Kidney (tissue), 14 donors: Measurements from ENCODE around the gene NKTR. TPM values are rescaled to one million over a fixed set of nuclear protein-coding genes. Genes with fewer than 3 reads are reported as not detected.
"Not testable (repeated sequence)": the region's sequence is repeated elsewhere in the genome, so short reads cannot be mapped to it uniquely, and the experiment has no call there.

ENCODE experiments used
- DNase-seq, 5 donors: peaks; one replicate each; pipeline ENCODE4 v3.0.0-alpha.2; 2013 to 2020
- FAIRE-seq: peaks from 2 replicates; lab custom pipeline; 2012; peaks lifted over from hg19 to GRCh38; lab: Jason Lieb, UNC
- H3K27ac ChIP-seq, 2 donors: one replicate each; pipeline ENCODE4 v1.7.0; 2013; ENCODE audit warnings: low read depth in 2 of 2, low read length in 2 of 2, inconsistent platforms in 1 of 2
- H3K27me3 ChIP-seq: one replicate; pipeline ENCODE4 v1.7.1; 2013; ENCODE audit warnings: low read length, inconsistent platforms; ENCODE audit not compliant: control insufficient read depth, insufficient read depth
- H3K36me3 ChIP-seq, 3 donors: one replicate each; pipeline versions ENCODE4 v1.7.0 to v1.7.1; 2013; ENCODE audit warnings: low read length in 3 of 3, control low read depth in 1 of 3, inconsistent platforms in 1 of 3; ENCODE audit not compliant: insufficient read depth in 3 of 3, control insufficient read depth in 2 of 3
- H3K4me1 ChIP-seq, 3 donors: one replicate each; pipeline versions ENCODE4 v1.7.0 to v1.7.1; 2013; ENCODE audit warnings: low read length in 3 of 3, inconsistent platforms in 1 of 3, low read depth in 1 of 3; ENCODE audit not compliant: control insufficient read depth in 2 of 3, insufficient read depth in 2 of 3
- H3K4me3 ChIP-seq, 3 donors: one replicate each; pipeline versions ENCODE4 v1.7.0 to v1.8.1; 2013; ENCODE audit warnings: low read length in 3 of 3, control low read depth in 1 of 3, inconsistent platforms in 1 of 3
- H3K9ac ChIP-seq, 3 donors: one replicate each; pipeline versions ENCODE4 v1.7.0 to v1.7.1; 2013; ENCODE audit warnings: low read length in 3 of 3, control low read depth in 1 of 3, inconsistent platforms in 1 of 3
- H3K9me3 ChIP-seq, 3 donors: one replicate each; pipeline versions ENCODE4 v1.7.0 to v1.7.1; 2013; ENCODE audit warnings: low read length in 3 of 3, control low read depth in 1 of 3, inconsistent platforms in 1 of 3; ENCODE audit not compliant: control insufficient read depth in 2 of 3, insufficient read depth in 1 of 3
- intact Hi-C: fragments of 100-400 bp; cut with DNase I; formaldehyde crosslinking; loops from one replicate; pipeline ENCODE4 v1.11.1; 2022
- polyA plus RNA-seq: library from polyadenylated mRNA; stranded (reverse); fragments of 350-450 nt; fragmentation: Illumina TruSeq; extraction: RNeasy Lipid Tissue Mini Kit (QIAGEN cat#74804); gene quantifications from one replicate; pipeline ENCODE4 v1.2.3, GENCODE V29; 2014; ENCODE audit warnings: low read depth, low replicate concordance; ENCODE audit not compliant: insufficient read depth
- total RNA-seq: library from RNA; stranded (reverse); fragmentation: NEBNext Ultra II Directional; extraction: Animal tissue kit (Norgen Biotek cat#: 25700); gene quantifications from one replicate; pipeline ENCODE4 v1.2.1, GENCODE V29; 2021
- TF ChIP-seq, protein P1 (sequence below): IDR thresholded peaks from 3 replicates; pipeline ENCODE4 v1.5.1; 2012; ENCODE audit warnings: mild to moderate bottlenecking, moderate library complexity, borderline replicate concordance; ENCODE audit not compliant: insufficient read depth; ENCODE audit errors: extremely low read depth
- donor health status: control.
- donor health status: control.
- donor health status: control.
- donor health status: control.
- donor health status: control.
- donor health status: DM: yes; HTN: yes; CAD: no.
- donor health status: Normal renal cell carcinoma (clear cell type).

NKTR gene
- total and polyA plus RNA-seq, 2 donors from 2014 or later = 9.2 to 81.1 TPM

DNA sequence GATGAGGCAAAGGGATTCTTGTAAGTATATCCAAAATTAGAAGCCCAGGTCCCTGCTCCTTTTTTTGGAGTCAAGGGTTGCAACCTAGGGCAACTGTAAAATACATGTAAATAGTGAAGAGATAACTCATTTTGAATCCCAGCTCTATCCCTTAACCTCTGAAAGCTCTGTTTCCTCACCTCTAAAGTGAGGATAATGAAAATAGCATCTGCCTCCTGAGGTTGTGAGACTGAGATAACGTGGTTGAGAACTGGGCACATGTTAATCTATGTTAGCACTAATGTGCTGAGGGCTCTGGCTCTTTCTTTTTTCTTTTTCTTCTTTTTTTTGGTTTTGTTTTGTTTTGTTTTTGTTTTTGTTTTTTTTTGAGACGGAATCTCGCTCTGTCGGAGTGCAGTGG, 4.8 kb upstream of the NKTR start:
- Histone ChIP-seq H3K27ac (no peak overlapping the region), H3K36me3 (no peaks in the 10 kb centered on the region), H3K4me3 (no peak overlapping the region), H3K9ac (no peak overlapping the region), H3K4me1 (peaks cover 2 to 6% (median 2%) of the 10 kb centered on the region in 3 donors), H3K27me3 (no peaks in the 10 kb centered on the region), H3K9me3 (no peaks in the 10 kb centered on the region)
- FAIRE-seq (no peak), DNase-seq (no peak)
- TF ChIP-seq, protein P1, sequence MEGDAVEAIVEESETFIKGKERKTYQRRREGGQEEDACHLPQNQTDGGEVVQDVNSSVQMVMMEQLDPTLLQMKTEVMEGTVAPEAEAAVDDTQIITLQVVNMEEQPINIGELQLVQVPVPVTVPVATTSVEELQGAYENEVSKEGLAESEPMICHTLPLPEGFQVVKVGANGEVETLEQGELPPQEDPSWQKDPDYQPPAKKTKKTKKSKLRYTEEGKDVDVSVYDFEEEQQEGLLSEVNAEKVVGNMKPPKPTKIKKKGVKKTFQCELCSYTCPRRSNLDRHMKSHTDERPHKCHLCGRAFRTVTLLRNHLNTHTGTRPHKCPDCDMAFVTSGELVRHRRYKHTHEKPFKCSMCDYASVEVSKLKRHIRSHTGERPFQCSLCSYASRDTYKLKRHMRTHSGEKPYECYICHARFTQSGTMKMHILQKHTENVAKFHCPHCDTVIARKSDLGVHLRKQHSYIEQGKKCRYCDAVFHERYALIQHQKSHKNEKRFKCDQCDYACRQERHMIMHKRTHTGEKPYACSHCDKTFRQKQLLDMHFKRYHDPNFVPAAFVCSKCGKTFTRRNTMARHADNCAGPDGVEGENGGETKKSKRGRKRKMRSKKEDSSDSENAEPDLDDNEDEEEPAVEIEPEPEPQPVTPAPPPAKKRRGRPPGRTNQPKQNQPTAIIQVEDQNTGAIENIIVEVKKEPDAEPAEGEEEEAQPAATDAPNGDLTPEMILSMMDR = no peak
- intact Hi-C loops = no loop called here

DNA sequence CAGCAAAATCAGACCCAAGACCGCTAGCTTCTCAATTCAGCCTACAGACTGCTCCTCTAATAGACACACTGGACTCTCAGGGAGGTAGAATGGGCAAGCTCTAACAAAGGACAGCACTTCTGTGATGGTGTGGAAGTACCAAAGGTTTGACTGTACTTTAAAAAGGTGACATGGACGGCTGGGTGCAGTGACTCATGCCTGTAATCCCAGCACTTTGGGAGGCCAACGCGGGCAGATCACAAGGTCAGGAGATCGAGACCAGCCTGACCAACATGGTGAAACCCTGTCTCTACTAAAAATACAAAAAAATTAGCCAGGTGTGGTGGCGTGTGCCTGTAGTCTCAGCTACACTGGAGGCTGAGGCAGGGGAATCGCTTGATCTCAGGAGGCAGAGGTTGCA, 3.4 kb upstream of the NKTR start:
- DNase-seq, H3K9ac ChIP-seq, H3K9me3 ChIP-seq, H3K4me3 ChIP-seq, H3K27ac ChIP-seq, H3K4me1 ChIP-seq, FAIRE-seq, intact Hi-C loops, H3K36me3 ChIP-seq, H3K27me3 ChIP-seq: not testable (repeated sequence)

DNA sequence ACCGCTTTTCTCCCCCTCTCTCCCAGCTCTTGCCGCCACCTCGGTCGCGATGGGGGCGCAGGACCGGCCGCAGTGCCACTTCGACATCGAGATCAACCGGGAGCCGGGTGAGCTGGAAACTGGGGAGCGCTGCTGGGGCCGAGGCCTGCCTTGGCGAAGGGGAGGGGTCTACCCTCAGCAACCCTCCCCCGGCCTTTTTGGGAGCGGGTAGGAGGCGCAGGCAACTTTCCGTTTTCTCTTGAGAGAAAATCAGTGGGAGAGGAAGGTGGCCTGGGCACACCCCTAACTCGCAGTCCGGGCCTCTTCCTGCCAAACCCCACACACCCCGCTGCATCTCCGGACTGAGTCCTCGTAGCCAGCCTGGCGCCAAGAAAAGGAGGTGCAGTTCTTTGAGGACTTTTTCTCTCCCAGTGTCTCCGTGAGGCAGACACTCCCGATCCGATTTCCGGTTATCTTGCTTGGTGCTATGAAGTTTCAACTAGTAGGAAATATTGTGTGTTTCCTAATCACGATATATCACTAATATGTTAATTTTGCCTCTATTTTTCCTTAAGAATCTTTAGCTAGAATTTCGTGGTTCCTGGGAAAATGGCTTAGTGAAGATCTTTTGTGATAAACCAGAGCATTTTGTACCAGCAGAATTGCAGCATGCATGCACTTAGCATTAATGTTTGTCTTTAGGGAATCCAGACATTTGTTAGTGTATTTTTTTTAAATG, 631 bp downstream of the NKTR start:
- FAIRE-seq = no peak
- H3K27me3 ChIP-seq = no peaks in the 10 kb centered on the region
- peak overlapping the region; percentile 84 to 89 for H3K27ac ChIP-seq
- no peaks in the 10 kb centered on the region for H3K36me3 ChIP-seq
- peak overlapping the region; percentile 67 to 93 (median 74) for H3K4me3 ChIP-seq
- no peaks in the 10 kb centered on the region for H3K9me3 ChIP-seq
- TF ChIP-seq, protein P1 = no peak
- peak; percentile 70 to 91 (median 81) for DNase-seq
- H3K9ac ChIP-seq = peak overlapping the region; percentile 54 to 96 (median 89)
- intact Hi-C loops = no loop called here
- peaks cover 6 to 11% (median 8%) of the 10 kb centered on the region in 3 donors for H3K4me1 ChIP-seq

DNA sequence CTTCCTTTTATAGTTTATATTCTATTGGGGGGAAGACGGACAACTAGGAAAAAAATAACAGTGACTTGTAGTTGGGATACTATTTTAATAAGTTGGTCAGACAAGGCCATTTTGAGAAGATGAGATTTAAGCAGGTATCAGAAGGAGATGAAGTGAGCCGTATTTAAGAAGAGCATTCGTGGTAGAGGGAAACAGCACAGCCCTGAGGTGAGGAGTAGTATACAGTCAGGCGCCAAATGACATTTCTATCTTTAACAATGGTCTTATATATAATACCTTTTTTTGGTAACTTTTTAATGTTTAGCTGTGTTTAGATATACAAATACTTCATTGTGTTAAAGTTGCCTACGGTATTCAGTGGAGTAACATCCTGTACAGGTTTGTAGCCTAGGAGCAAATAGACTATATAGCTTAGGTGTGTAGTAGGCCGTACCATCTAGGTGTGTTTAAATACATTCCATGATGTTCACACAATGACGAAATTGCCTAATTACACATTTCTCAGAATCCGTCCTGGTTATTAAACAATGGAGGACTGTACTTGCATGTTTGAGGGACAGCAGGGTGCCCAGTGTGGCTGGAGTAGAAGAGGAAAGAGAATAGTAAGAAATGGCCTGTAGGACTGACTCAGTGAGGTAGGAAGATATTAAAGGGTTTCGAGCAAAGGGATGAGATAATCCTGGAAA, 1.6 kb downstream of the NKTR start:
- peak overlapping the region; percentile 67 to 93 (median 74) for H3K4me3 ChIP-seq
- no peaks in the 10 kb centered on the region for H3K36me3 ChIP-seq
- no peak overlapping the region for H3K27ac ChIP-seq
- intact Hi-C loops = no loop called here
- no peaks in the 10 kb centered on the region for H3K9me3 ChIP-seq
- no peak for FAIRE-seq
- no peaks in the 10 kb centered on the region for H3K27me3 ChIP-seq
- DNase-seq = no peak
- H3K9ac ChIP-seq = peak overlapping the region; percentile 15 to 96 (median 54)
- H3K4me1 ChIP-seq = peaks cover 6 to 11% (median 8%) of the 10 kb centered on the region in 3 donors
- TF ChIP-seq, protein P1 = no peak
